Measurements from ENCODE around the gene TLR9. TPM values are rescaled to one million over a fixed set of nuclear protein-coding genes. Genes with fewer than 3 reads are reported as not detected.

TLR9 gene
- total and polyA plus RNA-seq, 8 donors, result 0.21 to 1.5 (median 0.41) TPM; not detected in 1

DNA sequence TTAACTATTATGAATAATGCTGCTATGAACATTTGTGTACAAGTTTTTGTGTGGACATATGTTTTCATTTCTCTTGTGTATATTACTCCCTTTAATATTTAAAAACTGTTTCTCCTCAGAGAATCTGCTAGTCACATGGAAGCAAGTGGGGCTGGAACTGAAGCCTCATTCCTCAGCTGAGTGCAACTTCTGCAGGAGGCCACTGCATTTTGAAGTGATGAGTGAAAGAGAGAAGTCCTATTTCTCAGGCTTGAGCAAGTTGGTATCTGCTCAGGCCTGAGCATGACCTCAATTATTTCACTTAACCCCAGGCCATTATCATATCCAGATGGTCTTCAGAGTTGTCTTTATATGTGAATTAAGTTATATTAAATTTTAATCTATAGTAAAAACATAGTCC is 11.5 kb downstream of the TLR9 start:
- ATAC-seq, result no peak
- DNase-seq, result no peak
- H3K9me3 ChIP-seq, result no peaks in the 10 kb centered on the region
- H3K27ac ChIP-seq, result peak overlapping the region in 1 of 2 donors; percentile 20
- H3K4me1 ChIP-seq, result peaks cover 20 to 60% of the 10 kb centered on the region in 2 donors
- H3K36me3 ChIP-seq, result peaks cover 12 to 75% of the 10 kb centered on the region in 2 donors
- intact Hi-C loops (cut with DNase I), result no loop called here
- H3K27me3 ChIP-seq, result no peaks in the 10 kb centered on the region
- no peak overlapping the region for H3K4me3 ChIP-seq
- TF ChIP-seq, protein P1, sequence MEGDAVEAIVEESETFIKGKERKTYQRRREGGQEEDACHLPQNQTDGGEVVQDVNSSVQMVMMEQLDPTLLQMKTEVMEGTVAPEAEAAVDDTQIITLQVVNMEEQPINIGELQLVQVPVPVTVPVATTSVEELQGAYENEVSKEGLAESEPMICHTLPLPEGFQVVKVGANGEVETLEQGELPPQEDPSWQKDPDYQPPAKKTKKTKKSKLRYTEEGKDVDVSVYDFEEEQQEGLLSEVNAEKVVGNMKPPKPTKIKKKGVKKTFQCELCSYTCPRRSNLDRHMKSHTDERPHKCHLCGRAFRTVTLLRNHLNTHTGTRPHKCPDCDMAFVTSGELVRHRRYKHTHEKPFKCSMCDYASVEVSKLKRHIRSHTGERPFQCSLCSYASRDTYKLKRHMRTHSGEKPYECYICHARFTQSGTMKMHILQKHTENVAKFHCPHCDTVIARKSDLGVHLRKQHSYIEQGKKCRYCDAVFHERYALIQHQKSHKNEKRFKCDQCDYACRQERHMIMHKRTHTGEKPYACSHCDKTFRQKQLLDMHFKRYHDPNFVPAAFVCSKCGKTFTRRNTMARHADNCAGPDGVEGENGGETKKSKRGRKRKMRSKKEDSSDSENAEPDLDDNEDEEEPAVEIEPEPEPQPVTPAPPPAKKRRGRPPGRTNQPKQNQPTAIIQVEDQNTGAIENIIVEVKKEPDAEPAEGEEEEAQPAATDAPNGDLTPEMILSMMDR (IDR thresholded peaks at IDR 0.05), result no peak

DNA sequence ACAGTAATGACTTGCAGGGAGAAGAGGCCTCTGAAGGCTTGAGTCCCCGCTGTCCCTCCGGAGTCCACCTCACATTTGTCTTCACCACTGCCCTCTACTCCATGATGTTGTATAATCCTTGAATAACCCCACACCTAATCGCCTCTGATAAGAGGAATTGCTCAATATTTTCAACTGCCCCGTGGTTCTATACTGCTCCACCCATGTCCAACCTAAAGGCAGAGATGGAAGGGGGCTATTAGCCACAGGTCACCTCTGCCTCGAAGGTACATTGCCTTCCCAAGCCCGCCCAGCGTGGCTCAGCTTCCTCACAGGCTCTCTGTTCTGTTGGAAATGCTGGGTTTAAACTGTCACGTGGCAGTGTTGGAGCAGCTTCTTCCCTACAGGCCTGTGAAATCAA is 12.4 kb downstream of the TLR9 start:
- intact Hi-C loops (cut with DNase I), result no loop called here
- TF ChIP-seq, protein P1 (IDR thresholded peaks at IDR 0.05), result no peak
- H3K27ac ChIP-seq, result peak overlapping the region in 1 of 2 donors; percentile 28

DNA sequence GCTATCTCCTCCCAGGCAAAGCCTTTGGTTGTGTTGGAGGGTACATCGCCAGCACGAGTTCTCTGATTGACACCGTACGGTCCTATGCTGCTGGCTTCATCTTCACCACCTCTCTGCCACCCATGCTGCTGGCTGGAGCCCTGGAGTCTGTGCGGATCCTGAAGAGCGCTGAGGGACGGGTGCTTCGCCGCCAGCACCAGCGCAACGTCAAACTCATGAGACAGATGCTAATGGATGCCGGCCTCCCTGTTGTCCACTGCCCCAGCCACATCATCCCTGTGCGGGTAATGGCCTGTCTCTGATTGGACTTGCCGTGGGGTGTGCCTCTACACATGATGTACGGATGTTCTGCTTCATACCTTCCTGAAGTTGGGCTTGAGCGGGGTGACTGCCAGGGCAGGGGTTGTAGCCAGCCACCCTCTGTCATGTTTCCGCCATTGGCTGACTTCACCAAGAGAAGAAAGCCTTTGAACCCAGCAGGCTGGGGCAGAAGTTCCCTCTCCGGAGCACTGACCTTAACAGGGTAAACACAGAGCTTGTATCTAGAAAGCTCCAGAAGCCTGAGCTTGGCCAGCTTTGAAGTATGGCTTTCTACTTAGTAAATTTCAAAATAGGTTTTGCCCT is 14.1 kb downstream of the TLR9 start:
- no peaks in the 10 kb centered on the region for H3K27me3 ChIP-seq
- intact Hi-C loops (cut with DNase I), result no loop called here
- DNase-seq, result peak in 1 of 4 donors; percentile 40
- peak overlapping the region in 1 of 2 donors; percentile 80 for H3K27ac ChIP-seq
- H3K36me3 ChIP-seq, result peaks cover 12 to 100% of the 10 kb centered on the region in 2 donors
- peaks cover 1 to 38% of the 10 kb centered on the region in 2 donors for H3K4me1 ChIP-seq
- H3K9me3 ChIP-seq, result no peaks in the 10 kb centered on the region
- no peak overlapping the region for H3K4me3 ChIP-seq
- ATAC-seq, result no peak
- TF ChIP-seq, protein P1 (IDR thresholded peaks at IDR 0.05), result no peak

More for the DNA sequence above, 12.4 kb downstream of the TLR9 start:
- Histone ChIP-seq H3K4me1 (peaks cover 16 to 51% of the 10 kb centered on the region in 2 donors), H3K36me3 (peaks cover 12 to 84% of the 10 kb centered on the region in 2 donors), H3K9me3 (no peaks in the 10 kb centered on the region), H3K4me3 (no peak overlapping the region), H3K27me3 (no peaks in the 10 kb centered on the region)
- peak in 1 of 4 donors; percentile 47 for DNase-seq
- ATAC-seq, result no peak

- H3K9me3 ChIP-seq, result no peaks in the 10 kb centered on the region
- intact Hi-C loops (cut with DNase I), result no loop called here
- peaks cover 12 to 100% of the 10 kb centered on the region in 2 donors for H3K36me3 ChIP-seq
- DNase-seq (peak in 1 of 4 donors; percentile 72), ATAC-seq (peak; percentile 86)
- H3K27me3 ChIP-seq, result no peaks in the 10 kb centered on the region
- H3K4me3 ChIP-seq, result no peak overlapping the region
- peaks cover 0 to 38% of the 10 kb centered on the region in 2 donors for H3K4me1 ChIP-seq
- peak overlapping the region; percentile 50 to 80 for H3K27ac ChIP-seq
- TF ChIP-seq, protein P1 (IDR thresholded peaks at IDR 0.05), result no peak
These were observed 14.8 kb downstream of the TLR9 start for GRCh38 chr3:52210550-52211046.

GRCh38 chr3:52210037-52210436 is 15.4 kb downstream of the TLR9 start:
- H3K27me3 ChIP-seq, result no peaks in the 10 kb centered on the region
- DNase-seq (no peak), ATAC-seq (no peak)
- TF ChIP-seq, protein P1 (IDR thresholded peaks at IDR 0.05), result no peak
- no peak overlapping the region for H3K4me3 ChIP-seq
- H3K9me3 ChIP-seq, result no peaks in the 10 kb centered on the region
- H3K4me1 ChIP-seq, result peaks cover 0 to 41% of the 10 kb centered on the region in 2 donors
- H3K27ac ChIP-seq, result peak overlapping the region; percentile 50 to 80
- intact Hi-C loops (cut with DNase I), result no loop called here
- peaks cover 12 to 100% of the 10 kb centered on the region in 2 donors for H3K36me3 ChIP-seq
